Subcutaneous adipose tissue (tissue), 4 donors: ENCODE measurements around the gene RHOB. TPM values are rescaled to one million over a fixed set of nuclear protein-coding genes. Genes with fewer than 3 reads are reported as not detected.

Experiments used
- CTCF ChIP-seq: fragments of 450-650 bp; IDR thresholded peaks from one replicate; pipeline ENCODE4 v1.5.1; 2016; ENCODE audit warnings: low read depth, mild to moderate bottlenecking, control low read depth, antibody characterized with exemption, moderate library complexity
- total RNA-seq, 4 donors: library from RNA; depleted of rRNA; stranded (reverse); fragments of >200 nt; gene quantifications; one replicate each; pipeline ENCODE4 v1.1.0, GENCODE V29; 2016

The RHOB gene
- total RNA-seq, 4 donors from 2014 or later, result 435 to 1,054 (median 650) TPM

- TF ChIP-seq CTCF, result no peak
Observed at GRCh38 chr2:20448246-20448976, 1.5 kb downstream of the RHOB start.

GRCh38 chr2:20448977-20449306, 2.1 kb downstream of the RHOB start:
- TF ChIP-seq CTCF, result no peak

- TF ChIP-seq CTCF, result no peak
Observed at GRCh38 chr2:20449501-20450200, 2.8 kb downstream of the RHOB start.

- TF ChIP-seq CTCF, result no peak
Observed at GRCh38 chr2:20450201-20450999, 3.5 kb downstream of the RHOB start.

GRCh38 chr2:20451000-20451290, 4.1 kb downstream of the RHOB start:
- no peak for TF ChIP-seq CTCF

GRCh38 chr2:20451341-20451740, 4.5 kb downstream of the RHOB start:
- TF ChIP-seq CTCF, result no peak
